ENCODE measurements around the gene UPP1. TPM values are rescaled to one million over a fixed set of nuclear protein-coding genes. Genes with fewer than 3 reads are reported as not detected.
A peak's percentile ranks its signal among the peaks of the same experiment; 100 is the strongest.

The UPP1 gene
- total RNA-seq, 1 experiment from 2014 or later = 71.9 TPM

DNA sequence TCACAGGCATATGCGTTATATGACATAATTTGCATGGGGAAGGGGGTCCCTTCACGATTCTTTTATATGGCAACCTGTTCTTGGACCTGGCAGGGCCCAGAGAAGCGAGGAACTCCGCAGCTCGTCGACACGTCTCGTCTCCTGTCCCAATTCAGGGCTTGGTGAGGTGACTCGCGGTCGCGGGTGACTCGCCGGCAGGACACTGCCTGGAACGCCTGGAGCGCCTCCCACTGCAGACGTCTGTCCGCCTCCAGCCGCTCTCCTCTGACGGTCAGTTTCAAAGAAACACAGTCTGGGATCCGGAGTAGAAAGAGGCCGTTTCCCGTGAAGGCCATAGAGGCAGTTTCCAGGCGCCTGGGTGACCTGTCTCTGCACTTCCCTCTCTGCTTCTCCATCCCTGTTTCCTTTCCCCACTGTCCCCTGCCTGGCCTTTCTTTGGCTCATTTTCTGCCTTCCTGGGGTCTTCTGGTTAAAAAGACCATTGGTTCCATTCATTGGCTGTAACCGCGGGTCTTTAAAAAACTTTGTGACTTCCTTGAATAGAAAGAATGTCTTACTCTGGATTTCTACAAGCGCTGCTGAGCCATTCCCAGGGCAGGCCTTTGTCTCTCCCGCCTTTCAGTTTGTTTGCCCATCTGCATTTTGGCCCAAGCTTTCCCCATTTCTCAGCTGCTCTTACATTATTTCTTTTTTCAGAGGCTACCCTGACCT lies 1.2 kb downstream of the UPP1 start:
- peak overlapping the region; percentile 93 for H3K9ac ChIP-seq (ENCODE audit: low read length)
- intact Hi-C loops (cut with micrococcal nuclease) = no loop called here
- no peaks in the 10 kb centered on the region for H3K27me3 ChIP-seq (ENCODE audit: low read length)
- no peak for TF ChIP-seq EZH2 (IDR thresholded peaks at IDR 0.05; ENCODE audit: low read length, unreplicated experiment)
- TF ChIP-seq, protein P1, sequence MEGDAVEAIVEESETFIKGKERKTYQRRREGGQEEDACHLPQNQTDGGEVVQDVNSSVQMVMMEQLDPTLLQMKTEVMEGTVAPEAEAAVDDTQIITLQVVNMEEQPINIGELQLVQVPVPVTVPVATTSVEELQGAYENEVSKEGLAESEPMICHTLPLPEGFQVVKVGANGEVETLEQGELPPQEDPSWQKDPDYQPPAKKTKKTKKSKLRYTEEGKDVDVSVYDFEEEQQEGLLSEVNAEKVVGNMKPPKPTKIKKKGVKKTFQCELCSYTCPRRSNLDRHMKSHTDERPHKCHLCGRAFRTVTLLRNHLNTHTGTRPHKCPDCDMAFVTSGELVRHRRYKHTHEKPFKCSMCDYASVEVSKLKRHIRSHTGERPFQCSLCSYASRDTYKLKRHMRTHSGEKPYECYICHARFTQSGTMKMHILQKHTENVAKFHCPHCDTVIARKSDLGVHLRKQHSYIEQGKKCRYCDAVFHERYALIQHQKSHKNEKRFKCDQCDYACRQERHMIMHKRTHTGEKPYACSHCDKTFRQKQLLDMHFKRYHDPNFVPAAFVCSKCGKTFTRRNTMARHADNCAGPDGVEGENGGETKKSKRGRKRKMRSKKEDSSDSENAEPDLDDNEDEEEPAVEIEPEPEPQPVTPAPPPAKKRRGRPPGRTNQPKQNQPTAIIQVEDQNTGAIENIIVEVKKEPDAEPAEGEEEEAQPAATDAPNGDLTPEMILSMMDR (conservative IDR thresholded peaks at IDR 0.05; ENCODE audit: low read depth, low read length) = peak; percentile 13; the same call in 1 of the 2 replicates
- no peak for TF ChIP-seq EZH2phosphoT487 (IDR thresholded peaks at IDR 0.05; ENCODE audit: borderline replicate concordance, low read length)
- no peaks in the 10 kb centered on the region for H3K9me2 ChIP-seq (replicated peaks; ENCODE audit: low read length)
- H3K4me3 ChIP-seq (ENCODE audit: low read length) = peak overlapping the region; percentile 94
- H3K9me3 ChIP-seq (ENCODE audit: low read length) = no peaks in the 10 kb centered on the region
- DNase-seq (peak; percentile 41), ATAC-seq (peak; percentile 10)
- ChIA-PET POLR2A (ENCODE audit: unreplicated experiment) (no interaction called here), CTCF (interaction anchor here (0.7 kb wide), 1 partner anchor 122 kb away, joined by 6 read pairs; no protein-coding TSS in a partner anchor)
- H4K20me1 ChIP-seq (ENCODE audit: low read length) = peaks cover 21% of the 10 kb centered on the region; the same call in 1 of the 2 replicates
- peak overlapping the region; percentile 61; the same call in 1 of the 2 replicates for H2AFZ ChIP-seq (ENCODE audit: low read length)
- peaks cover 53% of the 10 kb centered on the region for H3K4me1 ChIP-seq (ENCODE audit: insufficient read depth, low read length)
- peaks cover 6% of the 10 kb centered on the region for H3F3A ChIP-seq (ENCODE audit: low read length, unreplicated experiment)
- H3K4me2 ChIP-seq (ENCODE audit: low read length) = peak overlapping the region; percentile 98
- H3K79me2 ChIP-seq (ENCODE audit: low read length) = peaks cover 30% of the 10 kb centered on the region
- TSS peak; percentile 33 for BruUV-seq (replicated peaks)
- H3K36me3 ChIP-seq (ENCODE audit: low read depth, low read length) = peaks cover 21% of the 10 kb centered on the region; the same call in 1 of the 2 replicates
- peak overlapping the region; percentile 99; the same call in 1 of the 2 replicates for H3K27ac ChIP-seq (ENCODE audit: low read length)

GRCh38 chr7:48091506-48092433 lies 2.7 kb downstream of the UPP1 start:
- Histone ChIP-seq H3K36me3 (ENCODE audit: low read depth, low read length) (peaks cover 33% of the 10 kb centered on the region; the same call in 1 of the 2 replicates), H3K27ac (ENCODE audit: low read length) (no peak overlapping the region), H4K20me1 (ENCODE audit: low read length) (peaks cover 21% of the 10 kb centered on the region; the same call in 1 of the 2 replicates), H3K9me2 (replicated peaks; ENCODE audit: low read length) (no peaks in the 10 kb centered on the region), H3K27me3 (ENCODE audit: low read length) (no peaks in the 10 kb centered on the region), H3F3A (ENCODE audit: low read length, unreplicated experiment) (peaks cover 6% of the 10 kb centered on the region), H3K9me3 (ENCODE audit: low read length) (no peaks in the 10 kb centered on the region), H3K4me3 (ENCODE audit: low read length) (peak overlapping the region; percentile 94; the same call in 1 of the 2 replicates), H2AFZ (ENCODE audit: low read length) (no peak overlapping the region), H3K79me2 (ENCODE audit: low read length) (peaks cover 30% of the 10 kb centered on the region), H3K4me2 (ENCODE audit: low read length) (peak overlapping the region; percentile 98; the same call in 1 of the 2 replicates), H3K9ac (ENCODE audit: low read length) (no peak overlapping the region), H3K4me1 (ENCODE audit: insufficient read depth, low read length) (peaks cover 41% of the 10 kb centered on the region)
- BruUV-seq (replicated peaks) = no TSS peak
- ATAC-seq (no peak), DNase-seq (no peak)
- ChIA-PET POLR2A (ENCODE audit: unreplicated experiment) (interaction anchor here (0.5 kb wide), 1 partner anchor 118 kb away, joined by 5 read pairs; no protein-coding TSS in a partner anchor), CTCF (no interaction called here)
- intact Hi-C loops (cut with micrococcal nuclease) = no loop called here
- no peak for TF ChIP-seq EZH2 (IDR thresholded peaks at IDR 0.05; ENCODE audit: low read length, unreplicated experiment)
- TF ChIP-seq, protein P1 (conservative IDR thresholded peaks at IDR 0.05; ENCODE audit: low read depth, low read length) = no peak
- TF ChIP-seq EZH2phosphoT487 (IDR thresholded peaks at IDR 0.05; ENCODE audit: borderline replicate concordance, low read length) = no peak

All from PC-3 (cell line).